Thyroid gland (tissue), 4 donors: Measurements from ENCODE around the gene FICD. TPM values are rescaled to one million over a fixed set of nuclear protein-coding genes. Genes with fewer than 3 reads are reported as not detected.

Source experiments
- DNase-seq, 2 donors: peaks; one replicate each; pipeline ENCODE4 v3.0.0-alpha.2; 2019
- H3K27ac ChIP-seq, 3 donors: fragments of 200-600 bp; sonication (generic); 1 replicate in 2 of 3; 2 replicates in 1 of 3; pipeline ENCODE4 v1.5.1; 2016 to 2019; ENCODE audit warnings: mild to moderate bottlenecking in 1 of 3, moderate library complexity in 1 of 3
- H3K27me3 ChIP-seq: fragments of 200-600 bp; sonication (generic); one replicate; pipeline ENCODE4 v1.5.1; 2019
- H3K36me3 ChIP-seq, 2 donors: fragments of 200-600 bp; sonication (generic); one replicate each; pipeline ENCODE4 v1.5.1; 2016 to 2019
- H3K4me1 ChIP-seq, 2 donors: fragments of 200-600 bp; sonication (generic); one replicate each; pipeline ENCODE4 v1.5.1; 2017 to 2019
- H3K4me3 ChIP-seq, 3 donors: fragments of 200-600 bp; sonication (generic); replicated peaks in 1 of 3; 1 replicate in 2 of 3; 2 replicates in 1 of 3; pipeline ENCODE4 v1.5.1; 2016; ENCODE audit warnings: mild to moderate bottlenecking in 1 of 3
- H3K9me3 ChIP-seq: fragments of 200-600 bp; sonication (generic); one replicate; pipeline ENCODE4 v1.5.1; 2017
- POLR2A ChIP-seq, 2 donors: fragments of 450-650 bp; IDR thresholded peaks; one replicate each; pipeline ENCODE4 v1.6.1; 2017; ENCODE audit warnings: antibody characterized with exemption in 2 of 2, mild to moderate bottlenecking in 2 of 2, moderate library complexity in 1 of 2
- WGBS, 2 donors: methylation state at CpG; one replicate each; pipeline ENCODE4 v1.1.5; 2017; 5-methylcytosine and 5-hydroxymethylcytosine counted together
- intact Hi-C: fragments of 100-400 bp; cut with DNase I; formaldehyde crosslinking; loops from one replicate; pipeline ENCODE4 v1.15.1; 2023
- total RNA-seq, 4 donors: library from RNA; depleted of rRNA; stranded (reverse); fragments of >200 nt; gene quantifications; one replicate each; pipeline ENCODE4 v1.2.3, GENCODE V29; 2016
- TF ChIP-seq, protein P1 (sequence below), 6 experiments: fragments of 200-600 bp in 3 of 6; fragments of 450-650 bp in 3 of 6; sonication (generic) in 3 of 6; IDR thresholded peaks; one replicate each; pipeline ENCODE4 v1.5.1; 2016 to 2019; ENCODE audit warnings: antibody characterized with exemption in 6 of 6, mild to moderate bottlenecking in 2 of 6, inconsistent platforms in 1 of 6, moderate library complexity in 1 of 6

FICD gene
- total RNA-seq, 4 donors from 2014 or later, result 7.0 to 16.7 (median 10.5) TPM

DNA sequence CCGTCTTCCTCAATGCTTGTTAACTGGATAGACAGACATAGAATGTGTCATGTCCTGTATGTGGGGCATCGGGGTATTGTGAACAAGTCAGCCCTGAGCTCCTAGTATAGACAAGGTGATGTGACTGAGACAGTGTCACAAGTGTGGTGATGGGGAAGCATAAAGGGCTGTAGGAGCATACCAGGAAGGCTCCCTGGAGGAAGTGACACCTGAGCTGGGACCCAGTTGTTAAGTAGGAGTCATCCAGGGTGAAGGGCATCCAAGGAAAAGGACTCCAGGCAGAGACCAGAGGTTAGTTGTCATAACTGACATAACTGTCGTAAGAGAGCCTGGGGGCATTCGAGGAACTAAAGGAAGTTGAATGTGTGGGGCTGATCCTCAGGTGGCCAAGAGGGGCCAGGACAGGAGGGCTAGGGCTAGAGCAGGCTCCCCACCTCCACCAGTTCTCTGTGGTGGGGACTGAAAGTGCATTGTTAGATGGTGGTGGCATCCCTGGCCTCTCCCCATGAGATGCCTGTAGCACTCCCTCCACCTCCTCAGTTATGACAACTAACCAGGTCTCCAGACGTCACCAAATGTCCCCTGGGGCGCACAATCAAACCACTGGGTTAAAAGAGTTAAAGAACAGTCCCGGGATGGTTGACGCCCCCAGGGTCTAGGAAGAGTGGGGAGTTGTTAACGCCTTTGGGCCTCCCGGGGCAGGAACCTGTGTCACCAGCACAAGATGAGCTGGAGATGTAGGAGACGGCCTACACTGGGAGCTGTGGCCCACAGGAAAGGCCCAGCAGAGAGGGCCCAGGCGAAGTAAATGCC lies 2.4 kb downstream of the FICD start:
- Histone ChIP-seq H3K27ac (no peak overlapping the region), H3K9me3 (no peaks in the 10 kb centered on the region), H3K27me3 (no peaks in the 10 kb centered on the region), H3K4me3 (no peak overlapping the region), H3K4me1 (peaks cover 7 to 11% of the 10 kb centered on the region in 2 donors), H3K36me3 (peaks cover 31 to 44% of the 10 kb centered on the region in 2 donors)
- no peak for DNase-seq
- intact Hi-C loops, result loop anchor here (2.0 to 10.0 kb wide), 2 partner anchors 41 to 833 kb away; partner anchors contain the start of gene PWP1
- WGBS, 2 donors, result 89 to 93% methylated on average over 10 to 12 of the region's 12 CpGs
- TF ChIP-seq, protein P1, sequence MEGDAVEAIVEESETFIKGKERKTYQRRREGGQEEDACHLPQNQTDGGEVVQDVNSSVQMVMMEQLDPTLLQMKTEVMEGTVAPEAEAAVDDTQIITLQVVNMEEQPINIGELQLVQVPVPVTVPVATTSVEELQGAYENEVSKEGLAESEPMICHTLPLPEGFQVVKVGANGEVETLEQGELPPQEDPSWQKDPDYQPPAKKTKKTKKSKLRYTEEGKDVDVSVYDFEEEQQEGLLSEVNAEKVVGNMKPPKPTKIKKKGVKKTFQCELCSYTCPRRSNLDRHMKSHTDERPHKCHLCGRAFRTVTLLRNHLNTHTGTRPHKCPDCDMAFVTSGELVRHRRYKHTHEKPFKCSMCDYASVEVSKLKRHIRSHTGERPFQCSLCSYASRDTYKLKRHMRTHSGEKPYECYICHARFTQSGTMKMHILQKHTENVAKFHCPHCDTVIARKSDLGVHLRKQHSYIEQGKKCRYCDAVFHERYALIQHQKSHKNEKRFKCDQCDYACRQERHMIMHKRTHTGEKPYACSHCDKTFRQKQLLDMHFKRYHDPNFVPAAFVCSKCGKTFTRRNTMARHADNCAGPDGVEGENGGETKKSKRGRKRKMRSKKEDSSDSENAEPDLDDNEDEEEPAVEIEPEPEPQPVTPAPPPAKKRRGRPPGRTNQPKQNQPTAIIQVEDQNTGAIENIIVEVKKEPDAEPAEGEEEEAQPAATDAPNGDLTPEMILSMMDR (IDR thresholded peaks at IDR 0.05), result no peak
- TF ChIP-seq POLR2A (IDR thresholded peaks at IDR 0.05), result no peak

DNA sequence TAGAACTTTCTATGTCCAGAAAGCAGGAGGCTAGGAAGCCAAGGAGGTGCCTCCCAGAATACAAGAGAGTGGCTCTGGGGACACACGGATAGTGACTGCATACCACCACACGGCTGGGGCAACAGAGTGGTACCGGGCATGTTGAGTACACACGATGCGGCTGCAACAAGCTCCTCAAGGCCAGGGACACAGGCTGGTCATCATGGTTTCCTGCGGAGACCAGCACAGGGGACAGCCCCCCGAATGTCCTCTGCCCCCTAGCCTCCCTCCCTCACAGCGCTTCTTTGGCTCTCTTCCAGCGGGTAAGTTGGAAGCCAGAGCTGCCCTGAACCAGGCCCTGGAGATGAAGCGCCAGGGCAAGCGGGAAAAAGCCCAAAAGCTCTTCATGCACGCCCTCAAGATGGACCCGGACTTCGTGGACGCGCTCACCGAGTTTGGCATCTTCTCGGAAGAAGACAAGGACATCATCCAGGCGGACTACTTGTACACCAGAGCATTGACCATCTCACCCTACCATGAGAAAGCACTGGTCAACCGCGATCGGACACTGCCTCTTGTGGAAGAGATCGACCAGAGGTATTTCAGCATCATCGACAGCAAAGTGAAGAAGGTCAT lies 3.1 kb downstream of the FICD start:
- Histone ChIP-seq H3K9me3 (no peaks in the 10 kb centered on the region), H3K4me3 (no peak overlapping the region), H3K27ac (no peak overlapping the region), H3K36me3 (peaks cover 38 to 51% of the 10 kb centered on the region in 2 donors), H3K27me3 (no peaks in the 10 kb centered on the region), H3K4me1 (peaks cover 7 to 11% of the 10 kb centered on the region in 2 donors)
- no peak for DNase-seq
- 93 to 99% methylated on average over 17 of the region's 24 CpGs for WGBS, 2 donors
- intact Hi-C loops, result loop anchor here (10.0 kb wide), 1 partner anchor 833 kb away; the partner anchor contains the start of gene PWP1
- TF ChIP-seq, protein P1 (IDR thresholded peaks at IDR 0.05), result no peak
- TF ChIP-seq POLR2A (IDR thresholded peaks at IDR 0.05), result no peak

DNA sequence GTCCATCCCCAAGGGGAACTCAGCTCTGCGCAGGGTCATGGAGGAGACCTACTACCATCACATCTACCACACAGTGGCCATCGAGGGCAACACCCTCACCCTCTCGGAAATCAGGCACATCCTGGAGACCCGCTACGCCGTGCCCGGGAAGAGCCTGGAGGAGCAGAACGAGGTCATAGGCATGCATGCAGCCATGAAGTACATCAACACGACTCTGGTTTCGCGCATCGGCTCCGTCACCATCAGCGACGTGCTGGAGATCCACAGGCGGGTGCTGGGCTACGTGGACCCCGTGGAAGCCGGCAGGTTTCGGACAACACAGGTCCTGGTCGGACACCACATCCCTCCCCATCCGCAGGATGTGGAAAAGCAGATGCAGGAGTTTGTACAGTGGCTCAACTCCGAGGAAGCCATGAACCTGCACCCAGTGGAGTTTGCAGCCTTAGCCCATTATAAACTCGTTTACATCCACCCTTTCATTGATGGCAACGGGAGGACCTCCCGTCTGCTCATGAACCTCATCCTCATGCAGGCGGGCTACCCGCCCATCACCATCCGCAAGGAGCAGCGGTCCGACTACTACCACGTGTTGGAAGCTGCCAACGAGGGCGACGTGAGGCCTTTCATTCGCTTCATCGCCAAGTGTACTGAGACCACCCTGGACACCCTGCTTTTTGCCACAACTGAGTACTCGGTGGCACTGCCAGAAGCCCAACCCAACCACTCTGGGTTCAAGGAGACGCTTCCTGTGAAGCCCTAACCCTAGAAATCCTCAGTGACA lies 3.8 kb downstream of the FICD start:
- no peak for TF ChIP-seq POLR2A (IDR thresholded peaks at IDR 0.05)
- TF ChIP-seq, protein P1 (IDR thresholded peaks at IDR 0.05), result no peak
- H3K27me3 ChIP-seq, result no peaks in the 10 kb centered on the region
- H3K27ac ChIP-seq, result no peak overlapping the region
- intact Hi-C loops, result loop anchor here (10.0 kb wide), 1 partner anchor 834 kb away; the partner anchor contains the start of gene PWP1
- peaks cover 45 to 58% of the 10 kb centered on the region in 2 donors for H3K36me3 ChIP-seq
- peaks cover 7 to 11% of the 10 kb centered on the region in 2 donors for H3K4me1 ChIP-seq
- H3K4me3 ChIP-seq, result no peak overlapping the region
- no peaks in the 10 kb centered on the region for H3K9me3 ChIP-seq
- DNase-seq, result no peak
- 96% methylated on average over 36 to 39 of the region's 39 CpGs for WGBS, 2 donors

DNA sequence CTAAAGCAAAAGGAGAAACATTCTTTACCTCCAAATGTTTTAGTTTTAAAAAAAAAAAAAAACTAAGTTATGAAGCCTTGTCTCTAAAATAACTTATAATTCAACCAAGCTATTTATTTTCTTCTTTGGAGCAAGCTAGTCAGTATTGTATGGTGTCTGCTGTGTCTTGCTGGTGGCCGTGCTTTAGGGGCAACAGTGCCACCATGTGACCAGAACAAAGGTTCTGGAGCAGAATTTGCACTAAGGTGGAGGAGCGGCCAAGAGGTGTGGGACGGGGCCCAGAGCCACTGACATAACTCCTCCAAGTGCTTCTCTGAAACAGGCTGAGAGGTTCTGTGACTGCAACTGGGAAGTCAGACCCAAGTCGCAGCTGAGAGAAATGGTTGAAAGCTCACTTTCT lies 4.5 kb downstream of the FICD start:
- H3K27ac ChIP-seq, result no peak overlapping the region
- no peak overlapping the region for H3K4me3 ChIP-seq
- 78 to 83% methylated on average over 4 of the region's 4 CpGs for WGBS, 2 donors
- DNase-seq, result no peak
- intact Hi-C loops, result loop anchor here (10.0 kb wide), 1 partner anchor 835 kb away; the partner anchor contains the start of gene PWP1
- peaks cover 52 to 64% of the 10 kb centered on the region in 2 donors for H3K36me3 ChIP-seq
- H3K27me3 ChIP-seq, result no peaks in the 10 kb centered on the region
- no peaks in the 10 kb centered on the region for H3K9me3 ChIP-seq
- no peak for TF ChIP-seq POLR2A (IDR thresholded peaks at IDR 0.05)
- TF ChIP-seq, protein P1 (IDR thresholded peaks at IDR 0.05), result no peak
- H3K4me1 ChIP-seq, result peaks cover 7 to 9% of the 10 kb centered on the region in 2 donors
